ENCODE measurements around the gene PPP2R5A.

The PPP2R5A gene

GRCh38 chr1:212364985-212365384, 79.8 kb downstream of the PPP2R5A start:
- TF ChIP-seq CTCF (IDR thresholded peaks at IDR 0.05; ENCODE audit: insufficient read depth, low read length, poor library complexity, severe bottlenecking): no peak
- no peaks in the 10 kb centered on the region for H3K27me3 ChIP-seq (replicated peaks; ENCODE audit: control insufficient read depth, insufficient read depth, low read length)
- H3K4me3 ChIP-seq (replicated peaks; ENCODE audit: low read depth, low read length): no peak overlapping the region
- H3K36me3 ChIP-seq (ENCODE audit: control insufficient read depth, insufficient read depth, low read length): peaks cover 4% of the 10 kb centered on the region
- DNase-seq (ENCODE audit: extremely low read depth, insufficient read length): no peak

GRCh38 chr1:212366901-212367300, 81.7 kb downstream of the PPP2R5A start:
- no peak for DNase-seq (ENCODE audit: extremely low read depth, insufficient read length)
- peaks cover 4% of the 10 kb centered on the region; the same call in 1 of the 2 replicates for H3K36me3 ChIP-seq (ENCODE audit: control insufficient read depth, insufficient read depth, low read length)
- H3K27me3 ChIP-seq (replicated peaks; ENCODE audit: control insufficient read depth, insufficient read depth, low read length): no peaks in the 10 kb centered on the region
- no peak for TF ChIP-seq CTCF (IDR thresholded peaks at IDR 0.05; ENCODE audit: insufficient read depth, low read length, poor library complexity, severe bottlenecking)
- no peak overlapping the region for H3K4me3 ChIP-seq (replicated peaks; ENCODE audit: low read depth, low read length)

- DNase-seq (ENCODE audit: extremely low read depth, insufficient read length): no peak
- Histone ChIP-seq H3K27me3 (replicated peaks; ENCODE audit: control insufficient read depth, insufficient read depth, low read length) (no peaks in the 10 kb centered on the region), H3K4me3 (replicated peaks; ENCODE audit: low read depth, low read length) (no peak overlapping the region), H3K36me3 (ENCODE audit: control insufficient read depth, insufficient read depth, low read length) (peaks cover 4% of the 10 kb centered on the region; the same call in 1 of the 2 replicates)
- TF ChIP-seq CTCF (IDR thresholded peaks at IDR 0.05; ENCODE audit: insufficient read depth, low read length, poor library complexity, severe bottlenecking): no peak
These were observed 82.4 kb downstream of the PPP2R5A start for GRCh38 chr1:212367474-212368072.

GRCh38 chr1:212368073-212368484, 82.9 kb downstream of the PPP2R5A start:
- H3K36me3 ChIP-seq (ENCODE audit: control insufficient read depth, insufficient read depth, low read length): peaks cover 4% of the 10 kb centered on the region; the same call in 1 of the 2 replicates
- no peak overlapping the region for H3K4me3 ChIP-seq (replicated peaks; ENCODE audit: low read depth, low read length)
- H3K27me3 ChIP-seq (replicated peaks; ENCODE audit: control insufficient read depth, insufficient read depth, low read length): no peaks in the 10 kb centered on the region
- TF ChIP-seq CTCF (IDR thresholded peaks at IDR 0.05; ENCODE audit: insufficient read depth, low read length, poor library complexity, severe bottlenecking): peak; percentile 82
- DNase-seq (ENCODE audit: extremely low read depth, insufficient read length): peak; percentile 38

GRCh38 chr1:212375986-212376385, 90.8 kb downstream of the PPP2R5A start:
- TF ChIP-seq CTCF (IDR thresholded peaks at IDR 0.05; ENCODE audit: insufficient read depth, low read length, poor library complexity, severe bottlenecking): no peak
- Histone ChIP-seq H3K27me3 (replicated peaks; ENCODE audit: control insufficient read depth, insufficient read depth, low read length) (no peaks in the 10 kb centered on the region), H3K36me3 (ENCODE audit: control insufficient read depth, insufficient read depth, low read length) (peaks cover 18% of the 10 kb centered on the region), H3K4me3 (replicated peaks; ENCODE audit: low read depth, low read length) (no peak overlapping the region)
- DNase-seq (ENCODE audit: extremely low read depth, insufficient read length): no peak

- no peak overlapping the region for H3K4me3 ChIP-seq (replicated peaks; ENCODE audit: low read depth, low read length)
- no peak for TF ChIP-seq CTCF (IDR thresholded peaks at IDR 0.05; ENCODE audit: insufficient read depth, low read length, poor library complexity, severe bottlenecking)
- peaks cover 21% of the 10 kb centered on the region for H3K36me3 ChIP-seq (ENCODE audit: control insufficient read depth, insufficient read depth, low read length)
- DNase-seq (ENCODE audit: extremely low read depth, insufficient read length): no peak
- no peaks in the 10 kb centered on the region for H3K27me3 ChIP-seq (replicated peaks; ENCODE audit: control insufficient read depth, insufficient read depth, low read length)
These were observed 92.4 kb downstream of the PPP2R5A start for GRCh38 chr1:212377644-212378043.
